H9 (cell line): ENCODE measurements around the gene TIAM1. TPM values are rescaled to one million over a fixed set of nuclear protein-coding genes. Genes with fewer than 3 reads are reported as not detected.

Experiments
- DNase-seq: peaks from one replicate; pipeline ENCODE4 v3.0.0-alpha.2; 2017
- H2AFZ ChIP-seq: one replicate; pipeline ENCODE4 v1.6.1; 2013; ENCODE audit warnings: mild to moderate bottlenecking, low read length, control low read depth, moderate library complexity
- H2AK5ac ChIP-seq: 2 replicates; pipeline ENCODE4 v1.6.1; 2013; ENCODE audit warnings: low read length, control low read depth, mixed read lengths; ENCODE audit not compliant: insufficient read length
- H2BK120ac ChIP-seq: one replicate; pipeline ENCODE4 v1.6.1; 2013; ENCODE audit warnings: low read depth, mild to moderate bottlenecking, low read length, control low read depth, inconsistent platforms; ENCODE audit not compliant: poor library complexity, severe bottlenecking
- H2BK12ac ChIP-seq: 2 replicates; pipeline ENCODE4 v1.6.1; 2013; ENCODE audit warnings: low read length, control low read depth, mixed read lengths, low read depth; ENCODE audit not compliant: insufficient read length
- H2BK15ac ChIP-seq: 2 replicates; pipeline ENCODE4 v1.6.1; 2013; ENCODE audit warnings: low read depth, low read length, control low read depth
- H2BK20ac ChIP-seq: one replicate; pipeline ENCODE4 v1.6.1; 2013; ENCODE audit warnings: low read depth, mild to moderate bottlenecking, low read length, control low read depth, inconsistent platforms; ENCODE audit not compliant: poor library complexity, severe bottlenecking
- H2BK5ac ChIP-seq: 2 replicates; pipeline ENCODE4 v1.6.1; 2013; ENCODE audit warnings: low read length, control low read depth, mixed read lengths; ENCODE audit not compliant: insufficient read length
- H3K14ac ChIP-seq: 2 replicates; pipeline ENCODE4 v1.6.1; 2013; ENCODE audit warnings: low read length, control low read depth; ENCODE audit not compliant: insufficient read depth
- H3K18ac ChIP-seq: 2 replicates; pipeline ENCODE4 v1.6.1; 2013; ENCODE audit warnings: low read depth, mild to moderate bottlenecking, mixed read lengths, low read length, control low read depth; ENCODE audit not compliant: insufficient read length
- H3K23ac ChIP-seq: 2 replicates; pipeline ENCODE4 v1.6.1; 2013; ENCODE audit warnings: low read length, control low read depth, mixed read lengths, low read depth; ENCODE audit not compliant: insufficient read length
- H3K23me2 ChIP-seq: 2 replicates; pipeline ENCODE4 v1.6.1; 2013; ENCODE audit warnings: low read depth, mild to moderate bottlenecking, mixed read lengths, low read length, control low read depth; ENCODE audit not compliant: insufficient read length, poor library complexity, severe bottlenecking
- H3K27ac ChIP-seq: 2 replicates; pipeline ENCODE4 v1.5.1; 2013; ENCODE audit warnings: low read length, control low read depth, mixed read lengths, low read depth; ENCODE audit not compliant: insufficient read length
- H3K27me3 ChIP-seq: 2 replicates; pipeline ENCODE4 v1.6.1; 2013; ENCODE audit warnings: low read length, control low read depth, inconsistent platforms; ENCODE audit not compliant: insufficient read depth
- H3K4ac ChIP-seq: 2 replicates; pipeline ENCODE4 v1.6.1; 2013; ENCODE audit warnings: low read depth, mild to moderate bottlenecking, control low read depth, inconsistent platforms, low read length, moderate library complexity
- H3K4me1 ChIP-seq: 2 replicates; pipeline ENCODE4 v1.6.1; 2013; ENCODE audit warnings: low read length, control low read depth, inconsistent platforms; ENCODE audit not compliant: insufficient read depth
- H3K4me2 ChIP-seq: 2 replicates; pipeline ENCODE4 v1.6.1; 2013; ENCODE audit warnings: low read length, control low read depth, mixed read lengths; ENCODE audit not compliant: insufficient read length, insufficient read depth
- H3K56ac ChIP-seq: 2 replicates; pipeline ENCODE4 v1.6.1; 2013; ENCODE audit warnings: low read depth, mild to moderate bottlenecking, mixed read lengths, low read length, control low read depth; ENCODE audit not compliant: insufficient read length
- H3K79me1 ChIP-seq: 2 replicates; pipeline ENCODE4 v1.6.1; 2013; ENCODE audit warnings: low read depth, mild to moderate bottlenecking, moderate library complexity, low read length, control low read depth, inconsistent platforms; ENCODE audit not compliant: insufficient read depth, poor library complexity, severe bottlenecking
- H3K79me2 ChIP-seq: 2 replicates; pipeline ENCODE4 v1.6.1; 2013; ENCODE audit warnings: low read length, control low read depth, inconsistent platforms; ENCODE audit not compliant: insufficient read depth
- H3K9ac ChIP-seq: 2 replicates; pipeline ENCODE4 v1.6.1; 2013; ENCODE audit warnings: low read length, control low read depth, mixed read lengths; ENCODE audit not compliant: insufficient read length; ENCODE audit errors: extremely low read depth
- H3K9me3 ChIP-seq: one replicate; pipeline ENCODE4 v1.6.1; 2013; ENCODE audit warnings: low read depth, low read length, inconsistent platforms; ENCODE audit not compliant: control insufficient read depth
- H3T11ph ChIP-seq: one replicate; pipeline ENCODE4 v1.6.1; 2013; ENCODE audit warnings: mild to moderate bottlenecking, low read length, control low read depth, inconsistent platforms
- H4K20me1 ChIP-seq: one replicate; pipeline ENCODE4 v1.6.1; 2013; ENCODE audit not compliant: control insufficient read depth, insufficient read length, insufficient read depth
- H4K5ac ChIP-seq: 2 replicates; pipeline ENCODE4 v1.6.1; 2013; ENCODE audit warnings: low read depth, mild to moderate bottlenecking, mixed read lengths, low read length, control low read depth; ENCODE audit not compliant: insufficient read length
- H4K8ac ChIP-seq: replicated peaks from 2 replicates; pipeline ENCODE4 v1.6.1; 2013; ENCODE audit warnings: low read length, control low read depth, mixed read lengths, low read depth; ENCODE audit not compliant: insufficient read length
- H4K91ac ChIP-seq: 2 replicates; pipeline ENCODE4 v1.6.1; 2013; ENCODE audit warnings: low read depth, mild to moderate bottlenecking, moderate library complexity, mixed read lengths, low read length, control low read depth; ENCODE audit not compliant: insufficient read length
- H3K27ac Mint-ChIP-seq, 3 experiments: 2 replicates in 2 of 3; 3 replicates in 1 of 3; pipeline ENCODE4 v1.8.0; 2020 to 2021; ENCODE audit warnings: mixed read lengths in 3 of 3, mild to moderate bottlenecking in 1 of 3, moderate library complexity in 1 of 3
- H3K27me3 Mint-ChIP-seq: 2 replicates; pipeline ENCODE4 v1.8.0; 2021; ENCODE audit warnings: low read depth, mild to moderate bottlenecking, moderate library complexity, mixed read lengths
- H3K36me3 Mint-ChIP-seq, 3 experiments: 2 replicates in 2 of 3; 3 replicates in 1 of 3; pipeline ENCODE4 v1.8.0; 2020 to 2021; ENCODE audit warnings: low read depth in 3 of 3, mixed read lengths in 3 of 3; ENCODE audit not compliant: insufficient read depth in 1 of 3
- H3K4me1 Mint-ChIP-seq, 2 experiments: 2 replicates each; pipeline ENCODE4 v1.8.0; 2020; ENCODE audit warnings: mixed read lengths in 2 of 2
- H3K4me3 Mint-ChIP-seq, 2 experiments: 2 replicates in 1 of 2; 3 replicates in 1 of 2; pipeline ENCODE4 v1.8.0; 2020 to 2021; ENCODE audit warnings: mild to moderate bottlenecking in 2 of 2, mixed read lengths in 2 of 2, moderate library complexity in 1 of 2
- H3K9me3 Mint-ChIP-seq, 2 experiments: 2 replicates in 1 of 2; 3 replicates in 1 of 2; pipeline ENCODE4 v1.8.0; 2020; ENCODE audit warnings: mild to moderate bottlenecking in 2 of 2, mixed read lengths in 2 of 2, moderate library complexity in 1 of 2
- CTCF ChIP-seq: fragments of 200-600 bp; sonication (generic); conservative IDR thresholded peaks from 3 replicates; pipeline ENCODE4 v1.8.0; 2021; ENCODE audit warnings: antibody characterized with exemption, mild to moderate bottlenecking
- WGBS: extraction: QIAGEN DNeasy Blood & Tissue Kit; methylation state at CpG from one replicate; pipeline ENCODE4 v1.1.7; 2013; ENCODE audit warnings: missing lambda C conversion rate, low lambda C conversion rate, mixed read lengths; ENCODE audit not compliant: insufficient read length; ENCODE audit errors: extremely low coverage; 5-methylcytosine and 5-hydroxymethylcytosine counted together
- total RNA-seq: library from RNA; stranded (reverse); gene quantifications from 2 replicates; pipeline ENCODE4 v1.2.1, GENCODE V29; 2021

The TIAM1 gene
- total RNA-seq, 1 experiment from 2014 or later = 23.1 TPM

- Histone ChIP-seq H2AK5ac (no peak overlapping the region), H3K23me2 (no peaks in the 10 kb centered on the region), H3K27ac (no peak overlapping the region), H2BK5ac (no peak overlapping the region), H3K27me3 (no peaks in the 10 kb centered on the region; the same call in 1 of the 2 replicates), H4K20me1 (no peaks in the 10 kb centered on the region), H3K23ac (no peak overlapping the region), H3K18ac (no peak overlapping the region), H3K4ac (no peak overlapping the region), H2BK120ac (no peak overlapping the region), H4K91ac (no peak overlapping the region), H3K9ac (no peak overlapping the region), H3T11ph (no peak overlapping the region), H3K79me1 (no peaks in the 10 kb centered on the region), H2AFZ (no peak overlapping the region), H3K14ac (no peak overlapping the region), H4K5ac (no peak overlapping the region), H3K4me1 (no peaks in the 10 kb centered on the region; the same call in 1 of the 2 replicates), H2BK12ac (no peak overlapping the region), H3K4me2 (no peak overlapping the region), H3K56ac (no peak overlapping the region), H3K9me3 (no peaks in the 10 kb centered on the region), H4K8ac (no peak overlapping the region), H2BK15ac (no peak overlapping the region), H2BK20ac (no peak overlapping the region), H3K79me2 (no peaks in the 10 kb centered on the region)
- WGBS = no CpG with 5 or more reads among the region's 4 CpGs
- no peak overlapping the region for H3K4me3 Mint-ChIP-seq
- H3K36me3 Mint-ChIP-seq = peaks cover 2 to 4% (median 2%) of the 10 kb centered on the region in 3 experiments; a peak in 3 of 7 replicates
- H3K27ac Mint-ChIP-seq = no peak overlapping the region
- H3K4me1 Mint-ChIP-seq = peaks cover 15 to 18% of the 10 kb centered on the region in 2 experiments
- DNase-seq = no peak
- peak; percentile 78 for TF ChIP-seq CTCF
- H3K9me3 Mint-ChIP-seq = peaks cover 0 to 2% of the 10 kb centered on the region in 2 experiments; a peak in 1 of 5 replicates
- H3K27me3 Mint-ChIP-seq = no peaks in the 10 kb centered on the region
Measured at GRCh38 chr21:31198575-31198974, 145.5 kb downstream of the TIAM1 start.
